HUES64 (cell line): ENCODE data around the gene ADAM30.

Source experiments
- H3K27ac ChIP-seq: 2 replicates; pipeline ENCODE4 v1.7.0; 2013; ENCODE audit warnings: low read depth, low read length, inconsistent platforms
- H3K27me3 ChIP-seq: 2 replicates; pipeline ENCODE4 v1.6.1; 2013; ENCODE audit warnings: mild to moderate bottlenecking, low read length; ENCODE audit not compliant: insufficient read depth
- H3K36me3 ChIP-seq: 2 replicates; pipeline ENCODE4 v1.6.1; 2013; ENCODE audit warnings: mild to moderate bottlenecking, low read length; ENCODE audit not compliant: insufficient read depth
- H3K4me1 ChIP-seq: 2 replicates; pipeline ENCODE4 v1.6.1; 2013; ENCODE audit warnings: mild to moderate bottlenecking, low read length, moderate library complexity; ENCODE audit not compliant: insufficient read depth
- H3K4me3 ChIP-seq: 2 replicates; pipeline ENCODE4 v1.5.1; 2013; ENCODE audit warnings: mild to moderate bottlenecking, low read length, moderate library complexity
- H3K9ac ChIP-seq: 2 replicates; pipeline ENCODE4 v1.6.1; 2013; ENCODE audit warnings: mild to moderate bottlenecking, low read depth, low read length
- H3K9me3 ChIP-seq: 2 replicates; pipeline ENCODE4 v1.6.1; 2013; ENCODE audit warnings: low read depth, low read length; ENCODE audit not compliant: insufficient read depth
- whole genome bisulfite sequencing: fragments of 150-250, 120-280 bp; methylation state at CpG from one replicate; pipeline ENCODE4 v1.1.7; 2013; ENCODE audit warnings: missing lambda C conversion rate; 5-methylcytosine and 5-hydroxymethylcytosine counted together

The ADAM30 gene

GRCh38 chr1:119885903-119886783 lies 10.2 kb downstream of the ADAM30 start:
- Histone ChIP-seq H3K4me3 (no peak overlapping the region), H3K27me3 (no peaks in the 10 kb centered on the region), H3K4me1 (no peaks in the 10 kb centered on the region), H3K27ac (no peak overlapping the region), H3K9ac (no peak overlapping the region), H3K9me3 (no peaks in the 10 kb centered on the region), H3K36me3 (no peaks in the 10 kb centered on the region)
- 53% methylated on average over 9 of the region's 11 CpGs for WGBS

GRCh38 chr1:119884711-119885110 lies 11.6 kb downstream of the ADAM30 start:
- no peaks in the 10 kb centered on the region for H3K27me3 ChIP-seq
- no peaks in the 10 kb centered on the region for H3K9me3 ChIP-seq
- 87% methylated on average over 2 of the region's 2 CpGs for WGBS
- H3K4me1 ChIP-seq, result no peaks in the 10 kb centered on the region
- H3K9ac ChIP-seq, result no peak overlapping the region
- H3K27ac ChIP-seq, result no peak overlapping the region
- H3K4me3 ChIP-seq, result no peak overlapping the region
- no peaks in the 10 kb centered on the region for H3K36me3 ChIP-seq

- no peaks in the 10 kb centered on the region for H3K36me3 ChIP-seq
- H3K27me3 ChIP-seq, result no peaks in the 10 kb centered on the region
- no peak overlapping the region for H3K9ac ChIP-seq
- WGBS, result 93% methylated on average over 3 of the region's 3 CpGs
- H3K27ac ChIP-seq, result no peak overlapping the region
- H3K4me1 ChIP-seq, result no peaks in the 10 kb centered on the region
- no peaks in the 10 kb centered on the region for H3K9me3 ChIP-seq
- no peak overlapping the region for H3K4me3 ChIP-seq
Measured at GRCh38 chr1:119883826-119884225, 12.5 kb downstream of the ADAM30 start.

GRCh38 chr1:119882132-119883049 lies 13.9 kb downstream of the ADAM30 start:
- H3K9ac ChIP-seq, result no peak overlapping the region
- no peak overlapping the region for H3K27ac ChIP-seq
- H3K27me3 ChIP-seq, result no peaks in the 10 kb centered on the region
- H3K36me3 ChIP-seq, result no peaks in the 10 kb centered on the region
- H3K4me1 ChIP-seq, result no peaks in the 10 kb centered on the region
- H3K4me3 ChIP-seq, result no peak overlapping the region
- WGBS, result 85% methylated on average over 5 of the region's 5 CpGs
- no peaks in the 10 kb centered on the region for H3K9me3 ChIP-seq

GRCh38 chr1:119879510-119880434 lies 16.5 kb downstream of the ADAM30 start:
- H3K27ac ChIP-seq, result no peak overlapping the region
- 91% methylated on average over 12 of the region's 12 CpGs for WGBS
- no peaks in the 10 kb centered on the region for H3K27me3 ChIP-seq
- H3K36me3 ChIP-seq, result no peaks in the 10 kb centered on the region
- H3K4me1 ChIP-seq, result no peaks in the 10 kb centered on the region
- H3K9ac ChIP-seq, result no peak overlapping the region
- no peaks in the 10 kb centered on the region for H3K9me3 ChIP-seq
- H3K4me3 ChIP-seq, result no peak overlapping the region

GRCh38 chr1:119878171-119878570 lies 18.1 kb downstream of the ADAM30 start:
- H3K4me3 ChIP-seq, result no peak overlapping the region
- H3K27ac ChIP-seq, result no peak overlapping the region
- H3K36me3 ChIP-seq, result no peaks in the 10 kb centered on the region
- no peaks in the 10 kb centered on the region for H3K4me1 ChIP-seq
- no peak overlapping the region for H3K9ac ChIP-seq
- H3K9me3 ChIP-seq, result no peaks in the 10 kb centered on the region
- H3K27me3 ChIP-seq, result no peaks in the 10 kb centered on the region

GRCh38 chr1:119874186-119874585 lies 22.1 kb downstream of the ADAM30 start:
- Histone ChIP-seq H3K9me3 (no peaks in the 10 kb centered on the region), H3K4me1 (no peaks in the 10 kb centered on the region), H3K36me3 (no peaks in the 10 kb centered on the region), H3K27me3 (no peaks in the 10 kb centered on the region), H3K4me3 (no peak overlapping the region), H3K9ac (no peak overlapping the region), H3K27ac (no peak overlapping the region)
- 81% methylated on average over 2 of the region's 2 CpGs for WGBS

- Histone ChIP-seq H3K9ac (no peak overlapping the region), H3K36me3 (no peaks in the 10 kb centered on the region), H3K27me3 (no peaks in the 10 kb centered on the region), H3K4me1 (no peaks in the 10 kb centered on the region), H3K4me3 (no peak overlapping the region), H3K9me3 (no peaks in the 10 kb centered on the region), H3K27ac (no peak overlapping the region)
- WGBS, result 92% methylated on average over 4 of the region's 4 CpGs
Measured at GRCh38 chr1:119873135-119874015, 22.9 kb downstream of the ADAM30 start.

GRCh38 chr1:119871881-119872280 lies 24.4 kb downstream of the ADAM30 start:
- WGBS, result 96% methylated on average over 4 of the region's 4 CpGs
- H3K9ac ChIP-seq, result no peak overlapping the region
- no peaks in the 10 kb centered on the region for H3K27me3 ChIP-seq
- no peaks in the 10 kb centered on the region for H3K36me3 ChIP-seq
- H3K9me3 ChIP-seq, result no peaks in the 10 kb centered on the region
- H3K4me1 ChIP-seq, result no peaks in the 10 kb centered on the region
- no peak overlapping the region for H3K27ac ChIP-seq
- H3K4me3 ChIP-seq, result no peak overlapping the region
